Measurements from ENCODE around the gene PRDM16. TPM values are rescaled to one million over a fixed set of nuclear protein-coding genes. Genes with fewer than 3 reads are reported as not detected.

The PRDM16 gene
- total and polyA plus RNA-seq, 2 of the 13 experiments (the other 11 are each of a cell fraction or from before 2014, with no cell fraction given) = 0.15 to 0.81 TPM

DNA sequence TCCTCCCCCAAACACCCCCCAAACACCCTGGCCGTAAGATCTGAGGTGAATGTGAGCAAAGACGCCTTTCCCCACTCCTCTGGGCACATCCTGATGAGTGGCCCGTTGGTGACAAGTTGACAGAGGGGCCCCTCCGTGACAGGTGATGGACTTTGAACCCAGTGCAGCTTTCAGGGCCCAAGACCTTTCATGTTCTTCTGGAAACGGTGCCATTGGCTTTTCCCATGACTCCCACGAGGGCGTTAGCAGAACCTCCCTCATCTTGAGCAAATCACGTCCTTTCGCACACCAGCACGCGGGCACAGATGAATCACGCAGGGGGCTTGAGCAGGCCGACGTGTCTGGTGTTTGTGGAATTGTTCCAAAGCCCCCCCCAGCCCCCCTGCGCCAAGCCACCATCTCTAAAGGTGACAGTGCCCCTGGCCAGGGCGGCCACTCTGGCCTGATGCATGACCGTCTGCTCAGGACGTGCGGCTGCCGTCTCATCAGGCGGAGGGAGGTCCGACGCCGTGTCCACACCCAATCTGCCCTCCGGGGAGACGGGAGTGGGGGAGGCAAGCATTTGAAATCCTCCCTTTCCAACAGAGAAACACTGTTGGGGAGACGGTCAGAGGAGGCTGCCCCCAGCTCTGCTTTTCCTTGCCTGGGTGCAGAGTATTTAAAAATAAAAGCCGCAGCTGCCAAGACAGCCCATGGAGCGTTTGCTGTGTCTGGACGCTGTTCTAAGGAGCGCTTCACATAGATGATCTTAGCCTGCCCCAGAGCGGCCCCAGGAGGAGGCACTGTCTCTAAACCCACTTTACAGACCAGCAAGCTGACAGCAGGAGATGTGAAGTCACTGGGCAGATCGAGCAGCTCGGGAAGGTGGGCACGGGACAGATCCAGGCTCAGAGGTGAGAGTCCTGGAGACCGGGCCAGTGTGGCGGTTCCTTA is 287.2 kb downstream of the PRDM16 start (continued):
- no peak for TF ChIP-seq ZNF136 (CRISPR knock-in tag; IDR thresholded peaks at IDR 0.05; ENCODE audit: low read depth)
- no peak for TF ChIP-seq ZBTB42 (CRISPR knock-in tag; IDR thresholded peaks at IDR 0.05)
- TF ChIP-seq ELF1 (CRISPR knock-in tag; IDR thresholded peaks at IDR 0.05) = no peak
- no peak for TF ChIP-seq ZNF580 (CRISPR knock-in tag; IDR thresholded peaks at IDR 0.05; ENCODE audit: borderline replicate concordance, low read depth)
- no peak for TF ChIP-seq ZFP36 (IDR thresholded peaks at IDR 0.05; ENCODE audit: borderline replicate concordance, low read depth, low read length, partially characterized antibody)
- no peak for TF ChIP-seq ZNF282 (IDR thresholded peaks at IDR 0.05; ENCODE audit: partially characterized antibody)
- peak; percentile 83 for TF ChIP-seq ZNF644 (CRISPR knock-in tag; IDR thresholded peaks at IDR 0.05; ENCODE audit: low read depth)
- no peak for TF ChIP-seq SMAD1 (CRISPR knock-in tag; IDR thresholded peaks at IDR 0.05; ENCODE audit: borderline replicate concordance, low read depth)
- TF ChIP-seq JUN (CRISPR knock-in tag; IDR thresholded peaks at IDR 0.05) = no peak
- TF ChIP-seq ZNF230 (CRISPR knock-in tag; IDR thresholded peaks at IDR 0.05) = no peak; the same call in 1 of the 2 replicates
- no peak for TF ChIP-seq FLYWCH1 (CRISPR knock-in tag; IDR thresholded peaks at IDR 0.05)
- no peak for TF ChIP-seq PHF21A (CRISPR knock-in tag; IDR thresholded peaks at IDR 0.05)
- no peak; the same call in 1 of the 2 replicates for TF ChIP-seq ZNF790 (CRISPR knock-in tag; IDR thresholded peaks at IDR 0.05; ENCODE audit: borderline replicate concordance)
- TF ChIP-seq HOXA9 (CRISPR knock-in tag; IDR thresholded peaks at IDR 0.05; ENCODE audit: borderline replicate concordance) = no peak
- peak; percentile 43; the same call in 1 of the 2 replicates for TF ChIP-seq RXRB (CRISPR knock-in tag; IDR thresholded peaks at IDR 0.05; ENCODE audit: borderline replicate concordance)
- no peak for TF ChIP-seq RCOR2 (CRISPR knock-in tag; IDR thresholded peaks at IDR 0.05)
- TF ChIP-seq ZEB1 (IDR thresholded peaks at IDR 0.05; ENCODE audit: insufficient replicate concordance, low read depth) = no peak
- peak; percentile 55; the same call in 1 of the 2 replicates for TF ChIP-seq ZNF350 (CRISPR knock-in tag; IDR thresholded peaks at IDR 0.05; ENCODE audit: borderline replicate concordance, low read depth)
- TF ChIP-seq SPEN (CRISPR knock-in tag; IDR thresholded peaks at IDR 0.05; ENCODE audit: low read depth) = no peak
- peak; percentile 61; the same call in 1 of the 2 replicates for TF ChIP-seq ZNF746 (CRISPR knock-in tag; IDR thresholded peaks at IDR 0.05)
- TF ChIP-seq, protein P1, sequence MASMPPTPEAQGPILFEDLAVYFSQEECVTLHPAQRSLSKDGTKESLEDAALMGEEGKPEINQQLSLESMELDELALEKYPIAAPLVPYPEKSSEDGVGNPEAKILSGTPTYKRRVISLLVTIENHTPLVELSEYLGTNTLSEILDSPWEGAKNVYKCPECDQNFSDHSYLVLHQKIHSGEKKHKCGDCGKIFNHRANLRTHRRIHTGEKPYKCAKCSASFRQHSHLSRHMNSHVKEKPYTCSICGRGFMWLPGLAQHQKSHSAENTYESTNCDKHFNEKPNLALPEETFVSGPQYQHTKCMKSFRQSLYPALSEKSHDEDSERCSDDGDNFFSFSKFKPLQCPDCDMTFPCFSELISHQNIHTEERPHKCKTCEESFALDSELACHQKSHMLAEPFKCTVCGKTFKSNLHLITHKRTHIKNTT (CRISPR knock-in tag; IDR thresholded peaks at IDR 0.05) = no peak
- no peak for TF ChIP-seq PAWR (CRISPR knock-in tag; IDR thresholded peaks at IDR 0.05; ENCODE audit: borderline replicate concordance)
- no peak for TF ChIP-seq NFKBIZ (CRISPR knock-in tag; IDR thresholded peaks at IDR 0.05)
- 0 out of 2 replicates have a peak, but pooled peaks have one; percentile 50 for TF ChIP-seq ZNF572 (CRISPR knock-in tag; IDR thresholded peaks at IDR 0.05)
- no peak for TF ChIP-seq THAP9 (CRISPR knock-in tag; IDR thresholded peaks at IDR 0.05; ENCODE audit: borderline replicate concordance)
- TF ChIP-seq WIZ (CRISPR knock-in tag; IDR thresholded peaks at IDR 0.05) = no peak
- no peak for TF ChIP-seq NR1H2 (CRISPR knock-in tag; IDR thresholded peaks at IDR 0.05; ENCODE audit: borderline replicate concordance, low read depth)
